ENCODE results near the gene AKAP9.

The AKAP9 gene

DNA sequence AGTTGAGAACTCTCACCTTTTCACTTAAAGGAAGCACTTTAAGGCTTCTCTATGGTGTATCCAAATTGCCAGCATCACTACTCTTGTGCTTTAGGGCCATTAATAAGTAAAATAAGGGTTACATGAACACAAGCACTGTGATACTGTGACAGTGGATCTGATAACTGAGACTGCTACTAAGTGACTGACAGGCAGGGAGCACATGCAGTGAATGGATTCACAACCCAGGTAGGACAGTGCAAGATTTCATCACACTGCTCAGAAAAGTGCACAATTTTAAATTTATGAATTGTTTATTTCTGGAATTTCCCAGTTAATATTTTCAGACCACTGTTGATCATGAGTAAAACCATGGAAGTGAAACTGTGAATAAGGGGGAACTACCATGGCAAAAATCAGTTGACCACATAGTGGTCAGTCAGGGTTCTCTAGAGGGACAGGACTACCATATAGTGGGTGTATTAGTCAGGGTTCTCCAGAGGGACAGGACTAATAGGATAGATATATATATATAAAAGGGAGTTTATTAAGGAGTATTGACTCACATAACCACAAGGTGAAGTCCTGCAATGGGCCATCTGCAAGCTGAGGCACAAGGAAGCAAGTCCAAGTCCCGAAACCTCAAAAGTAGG lies 214.6 kb downstream of the AKAP9 start:
- Mint-ChIP-seq H3K4me1 (ENCODE audit: low read depth) (peaks cover 5% of the 10 kb centered on the region), H3K9me3 (no peaks in the 10 kb centered on the region), H3K4me3 (no peak overlapping the region), H3K27me3 (peaks cover 2% of the 10 kb centered on the region), H3K36me3 (ENCODE audit: low read depth) (no peaks in the 10 kb centered on the region), H3K27ac (no peak overlapping the region)
- intact Hi-C loops (cut with micrococcal nuclease) = no loop called here

DNA sequence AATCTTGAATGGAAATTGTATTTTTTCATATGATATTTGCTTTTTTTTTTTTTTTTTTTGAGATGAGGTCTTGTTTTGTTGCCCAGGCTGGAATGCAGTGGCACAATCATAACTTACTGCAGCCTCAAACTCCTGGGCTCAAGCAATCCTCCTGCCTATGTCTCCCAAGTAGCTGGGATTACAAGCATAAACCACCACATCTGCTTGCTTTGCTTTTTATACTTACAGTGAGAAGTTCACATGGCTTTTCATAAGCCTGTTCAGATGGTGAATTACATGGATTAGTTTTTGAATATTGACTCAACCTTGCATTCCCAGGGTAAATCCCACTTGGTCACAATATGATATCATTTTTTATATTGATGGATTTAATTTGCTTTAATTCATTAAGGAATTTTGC lies 216.3 kb downstream of the AKAP9 start:
- Mint-ChIP-seq H3K27me3 (peaks cover 1% of the 10 kb centered on the region), H3K36me3 (ENCODE audit: low read depth) (no peaks in the 10 kb centered on the region), H3K4me1 (ENCODE audit: low read depth) (peaks cover 5% of the 10 kb centered on the region), H3K4me3 (no peak overlapping the region), H3K27ac (no peak overlapping the region), H3K9me3 (no peaks in the 10 kb centered on the region)
- intact Hi-C loops (cut with micrococcal nuclease) = no loop called here

GRCh38 chr7:92158660-92159575 lies 218.3 kb downstream of the AKAP9 start:
- H3K27me3 Mint-ChIP-seq = peaks cover 1% of the 10 kb centered on the region
- intact Hi-C loops (cut with micrococcal nuclease) = no loop called here
- H3K36me3 Mint-ChIP-seq (ENCODE audit: low read depth) = no peaks in the 10 kb centered on the region
- peaks cover 5% of the 10 kb centered on the region for H3K4me1 Mint-ChIP-seq (ENCODE audit: low read depth)
- H3K27ac Mint-ChIP-seq = no peak overlapping the region
- H3K4me3 Mint-ChIP-seq = no peak overlapping the region
- no peaks in the 10 kb centered on the region for H3K9me3 Mint-ChIP-seq
